Astrocyte of the cerebellum (primary cell): Measurements from ENCODE around the gene STXBP2.

Experiments
- DNase-seq: peaks from one replicate; pipeline ENCODE4 v3.0.0-alpha.2; 2011; ENCODE audit warnings: low read depth
- H3K4me3 ChIP-seq: 2 replicates; pipeline ENCODE4 v1.5.1; 2011; ENCODE audit warnings: mild to moderate bottlenecking, low read depth, low read length, moderate library complexity
- CTCF ChIP-seq: IDR thresholded peaks from 2 replicates; pipeline ENCODE4 v1.5.1; 2012; ENCODE audit warnings: low read length, low read depth, moderate library complexity, mild to moderate bottlenecking; ENCODE audit errors: missing control alignments
- in situ Hi-C: cut with HindIII; loops from 2 replicates; pipeline ENCODE4 v1.10.0; 2017; ENCODE audit warnings: low sequenced_read_pairs

STXBP2 gene

GRCh38 chr19:7619671-7620441 lies 17.1 kb upstream of the STXBP2 start:
- in situ Hi-C loops, result no loop called here
- no peak for TF ChIP-seq CTCF
- H3K4me3 ChIP-seq, result no peak overlapping the region
- no peak for DNase-seq

- in situ Hi-C loops, result no loop called here
- DNase-seq, result no peak
- no peak overlapping the region for H3K4me3 ChIP-seq
- TF ChIP-seq CTCF, result no peak
These were observed 16.2 kb upstream of the STXBP2 start for GRCh38 chr19:7620442-7621412.

DNA sequence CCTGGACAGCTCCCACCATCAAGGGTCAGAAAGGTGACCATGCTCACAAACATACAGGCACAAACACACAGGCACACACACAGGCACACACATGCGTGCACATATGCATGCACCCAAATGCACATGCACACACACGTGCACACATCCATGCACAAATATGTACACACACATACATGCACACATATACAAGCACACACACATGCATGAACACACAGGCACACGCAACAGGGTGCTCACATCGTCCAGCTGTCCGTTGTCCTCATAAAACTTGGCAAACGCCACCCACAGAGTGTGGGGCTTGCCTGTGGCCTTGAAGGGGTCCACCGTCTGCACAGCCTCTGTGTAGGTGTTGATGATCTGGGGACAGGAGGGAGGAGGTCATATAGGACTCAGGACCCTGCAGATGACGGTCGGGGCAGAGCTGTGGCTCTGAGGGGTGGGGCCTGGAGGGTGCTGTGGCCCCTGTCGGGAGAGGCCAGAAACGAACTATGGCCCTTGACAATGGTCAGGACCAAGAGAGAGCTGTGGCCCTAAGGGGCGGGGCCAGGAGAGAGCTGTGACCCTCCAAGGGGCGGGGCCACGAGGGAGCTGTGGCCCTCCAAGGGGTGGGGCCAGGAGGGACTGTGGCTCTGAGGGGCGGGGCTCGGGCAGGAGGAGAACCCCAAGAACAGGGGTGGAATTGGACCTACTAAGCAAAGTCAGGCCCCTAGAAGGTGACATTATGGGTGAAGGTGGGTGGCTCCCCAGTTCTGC lies 13.8 kb upstream of the STXBP2 start:
- no peak overlapping the region for H3K4me3 ChIP-seq
- TF ChIP-seq CTCF, result no peak
- in situ Hi-C loops, result no loop called here
- no peak for DNase-seq

GRCh38 chr19:7623725-7624603 lies 12.9 kb upstream of the STXBP2 start:
- in situ Hi-C loops, result no loop called here
- TF ChIP-seq CTCF, result no peak
- DNase-seq, result no peak
- no peak overlapping the region for H3K4me3 ChIP-seq

DNA sequence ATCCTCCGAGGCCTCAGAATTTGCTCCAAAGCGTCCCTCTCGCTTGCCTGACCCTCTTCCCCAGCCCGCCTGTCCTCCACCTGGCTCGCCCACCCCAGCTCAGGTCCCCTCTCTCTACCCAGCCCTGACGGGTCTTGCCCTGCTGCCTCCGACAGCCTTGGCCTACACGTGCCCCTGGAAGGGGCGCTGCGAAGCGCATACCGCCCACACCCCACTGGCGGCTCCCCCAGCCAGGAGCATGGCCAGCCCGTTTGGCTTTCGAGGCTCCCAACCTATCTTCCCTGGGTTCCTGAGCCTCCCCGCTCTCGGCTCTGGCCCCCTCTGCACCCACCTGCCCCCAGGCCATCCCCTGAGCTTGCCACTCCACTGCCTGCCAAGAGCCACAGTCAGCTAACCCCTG lies 12.1 kb upstream of the STXBP2 start:
- in situ Hi-C loops, result no loop called here
- no peak for DNase-seq
- H3K4me3 ChIP-seq, result no peak overlapping the region
- no peak for TF ChIP-seq CTCF
